Measurements from ENCODE around the gene ARID5B.

Gene ARID5B

DNA sequence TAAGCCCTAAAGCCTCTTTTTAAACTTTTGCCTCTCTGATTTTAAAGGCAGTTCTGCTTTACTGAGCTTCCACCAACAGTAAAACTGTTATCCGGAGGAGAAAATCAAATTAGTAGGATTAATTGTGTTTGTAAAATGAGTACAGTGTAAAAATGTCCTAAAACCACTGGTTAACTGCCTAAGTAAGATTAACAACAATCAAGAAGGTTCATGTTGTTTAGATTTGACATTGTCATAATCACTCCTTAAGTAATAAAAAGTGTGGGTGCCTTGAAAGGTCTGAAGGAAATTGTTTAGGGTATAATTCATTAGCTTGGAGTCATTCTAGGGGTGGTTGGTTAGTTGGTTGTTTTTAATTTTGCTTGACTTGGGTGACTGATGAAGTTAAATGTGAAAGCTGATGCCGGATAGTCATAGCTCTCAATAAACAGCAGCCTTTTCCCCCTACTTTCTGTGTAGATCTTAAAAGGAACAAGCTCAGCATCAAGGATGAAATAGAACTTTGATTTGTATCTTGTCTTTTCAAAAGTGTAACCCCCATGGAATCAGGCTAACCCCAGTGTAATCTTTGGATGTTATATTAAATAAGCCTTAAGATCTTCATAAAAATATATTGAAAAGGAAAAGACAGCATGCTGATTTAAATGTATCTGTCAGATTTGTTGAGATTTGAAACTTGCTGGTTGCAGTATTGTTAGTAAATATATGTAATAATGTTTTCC lies 148.3 kb downstream of the ARID5B start:
- FAIRE-seq, result no peak
- no peak for DNase-seq (ENCODE audit: low spot score)

DNA sequence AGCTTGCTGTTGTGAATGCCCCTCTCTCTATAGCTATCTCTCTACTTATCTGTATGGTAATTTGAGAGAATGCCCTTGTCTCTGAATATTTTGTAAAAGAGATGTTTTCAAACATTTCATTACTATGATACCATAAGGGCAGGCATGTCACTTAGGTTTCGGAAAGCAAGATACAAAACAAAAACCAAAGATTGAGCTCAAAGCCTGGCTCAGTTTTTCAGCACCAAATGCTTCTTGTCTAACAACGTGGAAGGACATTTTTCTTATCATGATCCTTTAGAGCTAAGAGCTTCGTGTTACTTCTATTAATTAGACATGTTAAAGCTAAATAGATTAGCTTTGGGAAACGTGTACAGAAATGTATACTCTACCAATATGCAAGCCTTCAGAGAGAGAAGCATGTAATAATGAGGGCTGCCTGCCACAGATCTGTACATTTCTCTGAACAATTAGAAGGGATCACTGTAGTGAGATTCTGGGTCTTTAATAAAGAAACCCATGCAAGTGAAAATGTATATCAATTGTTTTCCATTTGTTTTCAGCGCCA lies 148.9 kb downstream of the ARID5B start:
- FAIRE-seq (no peak), DNase-seq (ENCODE audit: low spot score) (no peak)

DNA sequence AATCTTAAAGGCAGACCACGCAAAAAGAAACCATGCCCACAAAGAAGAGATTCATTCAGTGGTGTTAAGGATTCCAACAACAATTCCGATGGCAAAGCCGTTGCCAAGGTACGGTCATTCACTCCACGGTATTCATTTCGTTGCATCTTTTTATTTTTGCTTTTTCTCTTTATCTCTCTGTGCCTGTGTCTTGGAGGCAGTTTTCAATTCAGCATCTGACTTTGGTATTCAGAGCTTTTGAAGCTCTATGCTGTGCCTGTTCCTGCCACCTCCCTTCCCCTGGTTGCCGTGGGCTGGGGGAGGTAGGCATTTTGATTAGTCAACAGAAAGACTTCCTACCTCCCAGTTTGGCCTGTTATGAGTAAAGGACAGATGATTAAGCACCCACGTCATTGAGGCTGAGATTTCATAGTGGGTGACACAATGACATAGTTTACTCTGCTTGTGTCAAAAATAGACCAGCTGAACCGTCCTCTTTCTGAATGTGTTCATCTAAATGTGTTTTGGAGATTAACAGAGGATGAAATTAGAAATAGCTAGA lies 149.5 kb downstream of the ARID5B start:
- FAIRE-seq (peak; percentile 5), DNase-seq (ENCODE audit: low spot score) (peak; percentile 83)

DNA sequence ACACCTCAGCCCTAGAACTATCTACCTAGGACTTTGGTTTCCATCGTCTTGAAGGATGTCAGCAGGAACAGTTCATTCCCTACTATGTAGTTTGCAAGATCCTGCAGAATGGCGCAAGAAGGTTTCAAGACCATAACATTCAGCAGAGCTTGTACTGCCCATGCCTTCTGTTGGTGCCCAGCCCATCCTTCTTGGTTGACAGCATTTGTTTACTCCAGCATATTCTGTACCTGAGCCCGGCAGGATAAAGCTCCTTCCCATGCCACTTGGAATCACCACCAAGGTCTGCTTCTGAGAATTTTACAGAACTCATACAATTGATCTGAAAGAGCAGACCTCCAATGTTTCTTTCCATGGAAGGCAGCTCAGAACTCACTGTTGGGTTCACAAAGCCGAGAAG lies 150.8 kb downstream of the ARID5B start:
- DNase-seq (ENCODE audit: low spot score), result no peak
- FAIRE-seq, result no peak

DNA sequence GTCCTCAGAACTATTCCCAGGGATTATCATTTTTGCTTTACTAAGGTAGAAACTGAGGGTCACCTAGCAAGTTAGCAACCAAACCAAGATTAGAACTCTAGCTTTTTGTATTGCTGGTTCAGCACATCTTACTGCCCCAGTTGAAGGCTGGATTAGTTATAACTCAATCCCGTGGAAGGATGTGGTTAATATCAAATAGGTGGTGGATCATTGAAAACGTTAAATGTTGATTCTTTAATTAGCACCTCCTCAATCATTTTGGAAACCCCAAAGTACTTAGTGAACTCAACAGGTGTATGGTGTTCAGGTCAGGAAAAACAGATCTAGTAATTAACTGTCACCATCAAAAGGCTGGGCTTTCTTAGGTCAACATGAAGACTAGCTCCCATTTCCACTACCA lies 152.4 kb downstream of the ARID5B start:
- DNase-seq (ENCODE audit: low spot score), result no peak
- no peak for FAIRE-seq

DNA sequence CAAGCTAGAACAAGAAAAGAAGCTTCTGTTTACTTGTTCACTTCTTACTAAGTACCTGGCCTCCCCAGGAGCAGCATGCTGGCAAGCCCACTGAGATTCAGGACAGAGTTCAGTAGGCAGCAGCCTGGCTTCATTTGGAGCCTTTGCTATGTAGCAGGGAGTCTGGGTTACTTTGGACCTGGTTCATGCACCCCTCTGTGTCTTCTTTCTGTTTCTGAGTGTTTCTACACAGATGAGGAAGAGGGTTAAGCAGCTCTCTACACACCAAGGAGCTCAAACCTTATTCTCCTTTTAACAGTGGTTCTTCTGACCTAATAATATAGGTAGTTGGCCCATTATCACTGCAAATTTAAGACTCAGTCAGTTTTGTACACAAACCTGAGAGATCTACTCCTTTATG lies 152.9 kb downstream of the ARID5B start:
- DNase-seq (ENCODE audit: low spot score) (no peak), FAIRE-seq (no peak)

DNA sequence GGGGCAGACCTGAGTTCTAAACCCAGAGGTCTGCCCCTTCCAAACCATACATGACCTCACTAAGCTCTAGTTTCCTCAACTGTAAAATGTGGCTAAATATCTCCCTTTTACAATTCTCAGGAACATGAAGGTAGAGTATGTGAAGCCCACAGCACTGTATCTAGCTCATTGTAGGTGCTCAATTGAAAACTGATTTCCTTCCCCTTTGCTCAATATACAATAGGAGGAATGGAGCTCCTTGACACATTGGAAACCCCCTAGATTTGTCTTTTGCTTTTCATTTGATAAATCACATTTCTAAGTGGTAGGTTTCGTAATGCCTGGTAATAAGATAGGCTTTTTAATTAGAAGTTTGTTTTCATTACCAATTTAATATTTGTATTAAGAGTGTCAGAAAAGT lies 153.3 kb downstream of the ARID5B start:
- no peak for DNase-seq (ENCODE audit: low spot score)
- FAIRE-seq, result no peak

DNA sequence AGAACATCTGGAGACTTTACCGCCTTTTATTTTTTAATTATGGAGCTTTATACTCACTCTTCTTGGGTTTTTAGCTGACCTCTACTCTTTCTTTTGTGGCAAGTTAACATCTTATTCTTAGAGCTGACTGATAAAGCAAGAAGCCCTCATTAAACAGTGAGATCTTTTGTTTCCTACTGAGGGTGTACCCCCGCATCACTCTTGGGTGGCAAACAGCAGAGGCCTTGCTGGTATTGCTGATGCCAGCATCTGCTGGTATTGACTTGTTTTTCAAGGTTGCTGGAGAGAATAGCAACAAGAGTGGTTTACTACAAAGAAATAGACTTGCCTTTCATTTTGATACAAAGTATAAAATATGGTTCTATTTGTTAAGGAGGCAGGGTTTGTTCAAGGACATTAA lies 154.7 kb downstream of the ARID5B start:
- FAIRE-seq (no peak), DNase-seq (ENCODE audit: low spot score) (no peak)

DNA sequence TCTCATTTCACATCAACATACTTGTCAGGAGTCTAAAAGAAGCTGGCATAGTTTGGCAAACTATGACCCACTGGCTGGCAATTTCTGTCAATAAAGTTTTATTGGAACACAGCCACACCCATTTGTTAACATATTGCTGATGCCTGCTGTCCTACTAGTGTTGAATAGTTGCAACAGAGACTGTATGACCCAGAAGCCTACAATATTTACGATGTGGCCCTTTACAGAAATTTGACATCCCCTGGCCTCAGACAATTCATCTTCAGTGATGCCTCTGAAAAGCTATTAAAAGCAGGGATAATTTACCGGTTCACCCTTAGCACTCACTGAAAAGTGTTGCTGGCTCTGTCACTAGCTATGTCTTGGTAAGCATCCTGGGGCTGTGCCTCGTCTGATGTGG lies 155.2 kb downstream of the ARID5B start:
- DNase-seq (ENCODE audit: low spot score) (no peak), FAIRE-seq (no peak)

DNA sequence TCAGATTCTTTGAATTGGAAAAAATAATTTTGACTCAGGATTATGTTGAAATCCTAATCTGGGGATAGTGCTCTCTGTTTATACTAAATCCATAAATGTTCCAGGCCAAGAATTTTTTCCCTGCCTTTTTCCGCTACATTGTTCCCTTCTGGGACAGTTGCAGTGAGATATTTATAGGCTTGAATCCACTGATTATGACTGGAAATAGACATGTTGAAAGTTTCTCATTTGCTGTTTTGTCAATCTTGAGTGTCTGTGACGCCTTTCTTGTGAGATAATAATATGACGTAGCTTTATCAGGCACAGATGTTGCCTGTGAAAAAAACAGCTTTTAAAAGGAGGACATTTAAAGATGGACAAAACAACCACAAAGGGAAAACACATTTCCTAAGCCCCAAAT lies 155.9 kb downstream of the ARID5B start:
- FAIRE-seq, result no peak

DNA sequence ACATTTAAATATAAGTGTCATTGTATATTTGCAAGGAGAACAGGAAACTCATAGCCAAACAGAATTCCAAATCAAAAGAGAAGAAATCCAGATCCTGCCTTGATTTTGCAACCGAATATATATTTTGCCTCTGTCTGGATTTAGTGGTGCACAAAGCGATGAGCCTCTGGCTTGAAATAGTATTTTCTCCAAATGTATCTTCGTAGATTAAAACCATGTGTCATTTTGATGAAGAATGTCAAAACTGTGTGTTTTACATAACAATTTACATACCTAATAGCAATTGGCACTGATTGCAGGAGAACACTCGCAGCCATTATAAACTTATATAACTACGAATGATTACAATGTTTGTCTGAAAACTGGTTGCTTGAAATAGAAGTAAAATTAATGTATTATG lies 156.4 kb downstream of the ARID5B start:
- FAIRE-seq, result no peak
- DNase-seq (ENCODE audit: low spot score), result no peak

More for the DNA sequence above, 155.9 kb downstream of the ARID5B start:
- DNase-seq (ENCODE audit: low spot score), result no peak

DNA sequence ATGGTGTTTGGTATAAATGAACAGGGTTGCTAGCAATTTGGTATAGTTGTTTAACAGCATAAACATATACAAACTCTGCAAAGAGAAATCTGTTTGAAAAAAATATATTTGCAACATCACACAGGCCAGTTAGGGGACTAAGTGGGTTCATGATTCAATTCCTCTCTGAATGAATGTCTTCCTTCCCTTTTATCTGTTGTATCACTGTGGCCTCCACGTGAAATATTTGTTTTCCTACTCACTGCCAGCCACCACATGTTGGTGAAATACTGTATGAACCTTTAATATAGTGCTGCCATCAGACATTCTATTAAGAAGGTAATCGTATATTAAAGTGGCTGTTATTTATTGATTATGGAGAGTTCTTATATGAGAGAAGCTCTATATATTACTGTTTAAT lies 157.0 kb downstream of the ARID5B start:
- FAIRE-seq (no peak), DNase-seq (ENCODE audit: low spot score) (no peak)

DNA sequence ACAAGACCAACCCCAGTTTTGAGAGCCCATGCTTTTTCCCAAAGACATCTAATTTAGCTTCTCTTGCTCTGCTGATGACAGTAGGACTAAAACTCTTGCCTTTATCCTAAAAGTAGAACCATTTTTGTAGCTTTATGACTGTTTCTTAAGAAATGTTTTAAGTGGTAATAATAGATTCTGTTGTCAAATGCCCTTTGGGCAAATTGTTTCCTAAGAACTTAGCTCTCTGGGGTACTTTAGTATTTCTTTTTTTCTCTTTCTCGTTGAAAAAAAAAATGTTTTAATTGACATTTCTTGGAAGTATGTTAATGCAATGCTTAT lies 157.4 kb downstream of the ARID5B start:
- no peak for FAIRE-seq
- no peak for DNase-seq (ENCODE audit: low spot score)

DNA sequence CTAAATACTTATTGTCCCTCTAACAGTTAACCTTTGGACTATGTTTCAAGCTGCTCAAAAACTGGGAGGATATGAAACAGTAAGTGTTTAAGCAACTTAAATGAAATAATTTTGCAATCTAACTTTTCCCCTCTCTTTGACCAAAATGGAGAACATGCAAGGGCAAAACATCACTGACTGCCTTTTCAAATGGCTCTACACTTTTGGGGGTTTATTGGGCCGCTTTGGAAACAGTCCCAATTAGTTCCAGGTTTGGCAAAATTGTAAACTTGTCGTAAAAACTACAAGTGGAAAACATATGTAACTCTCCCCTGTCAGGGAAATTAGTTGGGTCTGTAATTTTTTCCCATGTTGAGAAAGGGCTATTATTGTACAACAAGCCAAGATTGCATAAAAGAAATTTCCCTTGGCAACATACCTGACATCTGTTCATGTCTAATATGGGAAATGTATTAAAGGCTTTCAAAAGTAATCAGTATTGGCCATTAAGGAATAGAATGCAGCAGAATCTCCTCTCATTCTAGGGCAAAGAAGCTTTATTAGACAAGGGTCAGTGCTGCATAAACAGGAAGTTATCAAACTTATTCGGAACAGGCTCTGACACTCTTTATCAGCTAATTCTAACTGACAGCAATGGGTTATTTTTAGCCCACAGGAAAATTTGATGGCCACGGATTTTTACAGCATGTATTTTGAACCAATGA lies 157.9 kb downstream of the ARID5B start:
- no peak for DNase-seq (ENCODE audit: low spot score)

DNA sequence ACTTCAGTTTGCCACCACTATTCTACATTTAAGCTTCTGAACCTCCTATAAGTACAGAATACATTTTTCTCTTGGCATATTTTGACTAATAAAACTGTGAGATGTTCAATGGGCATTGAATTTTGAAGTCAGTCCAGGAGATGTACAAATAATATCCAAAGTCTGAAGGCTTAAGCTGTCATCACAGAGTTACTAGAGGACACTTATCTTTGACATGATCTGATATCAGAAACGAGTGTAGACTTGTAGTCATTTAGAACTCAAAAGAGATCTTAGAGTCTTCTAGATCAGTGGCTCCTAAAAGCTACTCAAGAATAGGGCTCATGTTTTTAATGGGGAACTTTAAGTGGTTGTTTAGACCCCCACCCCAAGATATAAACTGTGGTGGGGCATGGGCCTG lies 160.5 kb downstream of the ARID5B start:
- FAIRE-seq, result no peak

More for the DNA sequence above, 157.9 kb downstream of the ARID5B start:
- FAIRE-seq, result no peak

DNA sequence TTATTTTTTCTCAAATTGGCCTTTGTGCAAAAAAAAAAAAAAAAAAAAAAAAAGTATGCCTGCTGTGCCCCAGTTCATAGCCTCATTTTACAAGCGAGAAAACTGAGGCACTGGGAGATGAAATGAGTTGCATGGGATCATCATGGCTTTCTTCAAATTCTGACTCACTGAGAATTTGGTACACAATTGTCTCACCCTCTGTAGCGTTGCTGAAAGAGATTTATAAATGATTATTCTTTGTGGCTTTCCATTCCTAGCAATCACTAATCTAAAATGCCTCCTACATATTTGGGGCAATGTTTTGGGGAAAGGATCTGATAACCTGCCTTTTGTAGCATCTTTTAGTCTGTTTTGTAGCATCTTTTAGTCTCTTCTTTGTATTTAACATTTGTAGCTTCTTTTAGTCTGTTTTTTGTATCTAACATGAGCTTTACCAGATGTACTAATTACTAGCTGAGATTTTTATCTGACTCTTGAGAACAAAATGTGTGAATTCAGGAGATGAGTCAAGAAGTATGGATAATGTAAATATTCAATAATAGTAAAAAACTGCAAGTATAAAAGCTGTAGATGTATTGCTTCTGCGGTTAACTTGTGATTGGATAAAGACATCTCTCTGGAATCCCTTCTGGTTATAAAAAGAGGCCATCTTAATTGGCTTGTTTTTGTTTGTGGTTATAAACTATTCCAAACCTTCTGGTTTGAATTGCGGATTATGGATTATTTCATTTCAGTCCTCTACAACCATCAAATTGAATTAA lies 161.4 kb downstream of the ARID5B start:
- no peak for DNase-seq (ENCODE audit: low spot score)
- no peak for FAIRE-seq

More for the DNA sequence above, 160.5 kb downstream of the ARID5B start:
- no peak for DNase-seq (ENCODE audit: low spot score)

DNA sequence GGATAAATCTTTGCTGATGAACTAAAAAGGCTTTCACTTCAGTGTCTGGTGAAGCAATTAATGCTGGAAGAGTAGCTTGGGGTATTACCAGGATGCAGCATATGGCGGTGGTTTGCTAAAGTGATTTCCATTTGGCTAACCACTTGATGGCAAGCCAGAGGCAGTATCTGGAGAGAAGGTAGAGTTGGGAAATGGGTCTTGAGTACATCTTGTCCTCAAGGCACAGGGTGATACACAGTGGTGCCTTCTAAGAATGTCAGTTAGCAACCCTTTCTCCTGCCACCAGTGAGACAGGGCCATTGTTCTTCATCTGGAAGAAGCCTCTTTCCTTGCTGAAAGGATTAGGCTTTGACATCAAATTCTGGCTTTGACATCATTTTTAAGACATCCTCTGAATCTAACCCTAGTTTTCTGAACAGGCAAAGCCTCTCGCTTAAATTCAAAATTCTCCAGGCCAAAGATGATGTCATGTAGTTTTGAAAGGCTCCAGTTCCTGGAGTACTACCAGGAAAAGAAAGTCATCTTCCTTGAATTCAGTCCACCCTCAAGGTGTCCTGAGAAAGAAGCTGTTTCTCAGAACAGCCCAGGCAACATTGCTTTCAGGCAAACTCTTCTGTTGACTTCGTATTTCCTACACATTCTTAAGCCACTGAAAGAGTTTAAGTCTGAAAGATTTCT lies 162.4 kb downstream of the ARID5B start:
- DNase-seq (ENCODE audit: low spot score) (no peak), FAIRE-seq (no peak)

DNA sequence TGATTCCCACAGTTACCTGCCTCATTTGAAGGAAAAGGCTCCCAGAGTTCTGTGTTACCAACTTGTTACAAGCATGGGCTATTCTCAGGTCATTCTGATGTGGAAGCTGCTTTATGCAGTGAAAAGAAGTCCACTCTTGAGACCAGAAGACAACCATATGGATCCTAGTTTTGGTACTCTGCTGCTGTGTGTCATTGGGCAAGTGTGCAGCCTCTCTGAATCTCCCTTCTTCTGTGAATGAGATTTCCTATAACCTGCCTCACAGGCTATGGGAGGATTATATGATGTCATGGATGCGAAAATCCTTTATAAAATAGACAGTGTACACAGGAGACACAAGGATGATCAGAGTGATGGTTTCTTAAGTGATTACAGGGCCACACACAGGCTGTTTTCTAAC lies 166.1 kb downstream of the ARID5B start:
- no peak for FAIRE-seq

DNA sequence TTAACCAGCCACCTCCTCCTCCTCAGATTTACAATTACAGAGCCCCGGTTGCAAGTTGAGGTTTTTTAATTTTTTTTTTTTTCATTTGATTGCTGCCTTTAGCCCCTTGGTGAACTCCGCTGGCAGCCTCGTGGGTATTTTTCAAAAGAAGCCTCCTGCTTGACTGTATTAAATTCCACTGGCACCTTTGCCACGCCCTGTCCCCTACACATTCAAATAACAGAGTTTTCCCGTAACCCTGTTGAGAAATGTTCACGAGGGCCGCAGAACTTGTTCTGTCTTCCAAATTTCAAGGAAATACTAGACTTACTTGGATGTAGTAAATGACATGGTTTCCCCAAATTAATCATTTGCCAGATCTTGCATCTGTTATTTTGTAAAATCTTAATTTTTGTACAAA lies 167.0 kb downstream of the ARID5B start:
- no peak for FAIRE-seq
- DNase-seq (ENCODE audit: low spot score), result no peak

More for the DNA sequence above, 166.1 kb downstream of the ARID5B start:
- DNase-seq (ENCODE audit: low spot score), result no peak

DNA sequence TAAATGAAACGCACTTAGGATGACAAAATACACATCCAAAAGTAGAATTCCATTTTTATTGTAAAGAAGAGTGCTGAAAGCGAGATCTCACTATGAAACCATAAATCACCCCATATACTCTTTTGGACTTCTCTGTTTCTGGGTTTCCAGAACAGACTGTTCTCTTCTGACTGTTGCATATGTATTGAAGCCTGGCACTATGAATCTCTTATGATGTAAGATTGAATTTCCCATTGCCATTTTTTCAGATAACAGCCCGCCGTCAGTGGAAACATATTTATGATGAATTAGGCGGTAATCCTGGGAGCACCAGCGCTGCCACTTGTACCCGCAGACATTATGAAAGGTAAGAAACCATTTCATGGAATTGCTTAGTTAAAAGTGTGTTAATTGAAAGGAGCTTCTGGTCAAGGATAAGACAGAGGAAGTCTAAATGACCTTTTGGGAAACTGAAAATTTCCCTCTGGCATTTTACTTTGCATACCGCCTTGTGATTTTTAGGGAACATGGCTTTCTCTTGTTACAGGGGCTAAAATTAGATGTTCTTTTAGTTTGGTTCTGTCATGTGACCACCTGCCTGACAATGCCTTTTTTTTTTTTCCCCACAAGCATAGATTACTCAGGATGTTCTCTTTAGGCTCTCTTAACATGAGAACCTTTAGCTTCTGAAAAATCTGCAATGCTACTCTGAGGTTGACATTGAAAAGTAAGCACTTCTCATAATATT lies 168.1 kb downstream of the ARID5B start:
- DNase-seq (ENCODE audit: low spot score) (no peak), FAIRE-seq (no peak)

DNA sequence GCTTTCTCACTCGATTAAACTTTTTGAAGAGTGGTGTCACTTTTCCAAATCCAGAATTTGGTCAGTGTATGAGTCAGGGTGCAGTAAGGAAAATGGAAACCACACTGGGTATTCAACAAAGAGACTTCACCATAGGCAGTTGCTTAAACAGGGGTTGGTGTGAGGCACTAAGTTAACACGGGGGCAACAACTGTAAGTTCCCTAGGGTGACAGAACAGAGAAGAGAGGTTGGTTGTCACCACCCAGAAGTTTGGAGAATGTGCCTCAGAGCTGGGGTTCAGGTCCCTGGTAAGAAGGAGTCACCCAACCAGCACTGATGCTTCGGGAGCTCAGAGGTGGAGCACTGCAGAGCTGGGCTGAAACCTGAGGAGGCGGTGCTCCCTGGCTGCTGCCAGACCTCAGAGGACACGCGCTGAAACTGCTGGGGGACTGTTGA lies 170.4 kb downstream of the ARID5B start:
- FAIRE-seq, result no peak
- no peak for DNase-seq (ENCODE audit: low spot score)

Data from urothelium cell line (cell line).